ENCODE measurements around the gene WARS2. TPM values are rescaled to one million over a fixed set of nuclear protein-coding genes. Genes with fewer than 3 reads are reported as not detected.
"Not testable (repeated sequence)": the region's sequence is repeated elsewhere in the genome, so short reads cannot be mapped to it uniquely, and the experiment has no call there.

WARS2 gene
- polyA plus RNA-seq, 3 donors from 2014 or later = 6.5 to 10.6 (median 9.5) TPM

GRCh38 chr1:119156761-119157160 lies 16.3 kb upstream of the WARS2 start:
- H3K4me3 Mint-ChIP-seq = not testable (repeated sequence)

GRCh38 chr1:119155069-119155468 lies 14.6 kb upstream of the WARS2 start:
- H3K36me3 Mint-ChIP-seq = peaks cover 29 to 63% (median 63%) of the 10 kb centered on the region in 3 donors
- H3K27me3 Mint-ChIP-seq (ENCODE audit: low read depth in 3 of 3); H3K9me3 Mint-ChIP-seq; DNase-seq; H3K4me1 Mint-ChIP-seq; H3K27ac Mint-ChIP-seq; H3K4me3 Mint-ChIP-seq: not testable (repeated sequence)

More at GRCh38 chr1:119156761-119157160, 16.3 kb upstream of the WARS2 start:
- H3K27me3 Mint-ChIP-seq (ENCODE audit: low read depth in 3 of 3); DNase-seq; H3K27ac Mint-ChIP-seq; H3K4me1 Mint-ChIP-seq; H3K9me3 Mint-ChIP-seq: not testable (repeated sequence)
- H3K36me3 Mint-ChIP-seq = peaks cover 34 to 68% (median 59%) of the 10 kb centered on the region in 3 donors

GRCh38 chr1:119150150-119150549 lies 9.7 kb upstream of the WARS2 start:
- DNase-seq = no peak
- peaks cover 1 to 2% of the 10 kb centered on the region in 2 donors for H3K4me1 Mint-ChIP-seq
- no peaks in the 10 kb centered on the region for H3K27me3 Mint-ChIP-seq (ENCODE audit: low read depth in 3 of 3)
- peaks cover 0 to 3% (median 0%) of the 10 kb centered on the region in 6 donors for H3K9me3 Mint-ChIP-seq
- H3K27ac Mint-ChIP-seq = no peak overlapping the region
- H3K4me3 Mint-ChIP-seq = no peak overlapping the region
- peaks cover 8 to 30% (median 22%) of the 10 kb centered on the region in 3 donors for H3K36me3 Mint-ChIP-seq

- peaks cover 7 to 22% (median 8%) of the 10 kb centered on the region in 3 donors for H3K36me3 Mint-ChIP-seq
- no peak for DNase-seq
- no peak overlapping the region for H3K4me3 Mint-ChIP-seq
- H3K27ac Mint-ChIP-seq = no peak overlapping the region
- H3K27me3 Mint-ChIP-seq (ENCODE audit: low read depth in 3 of 3) = no peaks in the 10 kb centered on the region
- H3K4me1 Mint-ChIP-seq = peaks cover 0 to 11% of the 10 kb centered on the region in 2 donors
- H3K9me3 Mint-ChIP-seq = no peaks in the 10 kb centered on the region
These were observed 7.2 kb upstream of the WARS2 start for GRCh38 chr1:119147661-119148090.

- Mint-ChIP-seq H3K27me3 (ENCODE audit: low read depth in 3 of 3) (peaks cover 0 to 2% (median 0%) of the 10 kb centered on the region in 3 donors), H3K4me3 (no peak overlapping the region), H3K36me3 (peaks cover 7 to 19% (median 8%) of the 10 kb centered on the region in 3 donors), H3K9me3 (no peaks in the 10 kb centered on the region), H3K27ac (peak overlapping the region in 2 of 6 donors; percentile 7 to 55), H3K4me1 (peaks cover 3 to 23% of the 10 kb centered on the region in 2 donors)
- DNase-seq = no peak
These were observed 6.0 kb upstream of the WARS2 start for GRCh38 chr1:119146466-119146865.

- DNase-seq = no peak
- Mint-ChIP-seq H3K27ac (no peak overlapping the region), H3K9me3 (no peaks in the 10 kb centered on the region), H3K27me3 (ENCODE audit: low read depth in 3 of 3) (peaks cover 0 to 2% (median 0%) of the 10 kb centered on the region in 3 donors), H3K4me3 (no peak overlapping the region), H3K4me1 (peaks cover 11 to 31% of the 10 kb centered on the region in 2 donors), H3K36me3 (peaks cover 3 to 10% (median 3%) of the 10 kb centered on the region in 3 donors)
These were observed 4.4 kb upstream of the WARS2 start for GRCh38 chr1:119144813-119145212.

- H3K36me3 Mint-ChIP-seq = peaks cover 3 to 10% (median 3%) of the 10 kb centered on the region in 3 donors
- DNase-seq = no peak
These were observed 3.3 kb upstream of the WARS2 start for GRCh38 chr1:119143706-119144105.

GRCh38 chr1:119141660-119142059 lies 1.2 kb upstream of the WARS2 start:
- Mint-ChIP-seq H3K27ac (no peak overlapping the region), H3K36me3 (peaks cover 0 to 3% (median 0%) of the 10 kb centered on the region in 3 donors), H3K9me3 (no peaks in the 10 kb centered on the region), H3K4me3 (peak overlapping the region in 1 of 5 donors; percentile 4), H3K4me1 (peaks cover 11 to 31% of the 10 kb centered on the region in 2 donors), H3K27me3 (ENCODE audit: low read depth in 3 of 3) (peaks cover 0 to 2% (median 0%) of the 10 kb centered on the region in 3 donors)
- no peak for DNase-seq

More at GRCh38 chr1:119143706-119144105, 3.3 kb upstream of the WARS2 start:
- peaks cover 0 to 2% (median 0%) of the 10 kb centered on the region in 3 donors for H3K27me3 Mint-ChIP-seq (ENCODE audit: low read depth in 3 of 3)
- peaks cover 11 to 31% of the 10 kb centered on the region in 2 donors for H3K4me1 Mint-ChIP-seq
- no peak overlapping the region for H3K27ac Mint-ChIP-seq
- H3K9me3 Mint-ChIP-seq = no peaks in the 10 kb centered on the region
- no peak overlapping the region for H3K4me3 Mint-ChIP-seq

- Mint-ChIP-seq H3K4me1 (peaks cover 11 to 31% of the 10 kb centered on the region in 2 donors), H3K4me3 (no peak overlapping the region), H3K27ac (no peak overlapping the region), H3K27me3 (ENCODE audit: low read depth in 3 of 3) (peaks cover 0 to 2% (median 0%) of the 10 kb centered on the region in 3 donors), H3K9me3 (no peaks in the 10 kb centered on the region), H3K36me3 (peaks cover 0 to 3% (median 0%) of the 10 kb centered on the region in 3 donors)
- no peak for DNase-seq
These were observed 569 bp upstream of the WARS2 start for GRCh38 chr1:119141020-119141424.

- Mint-ChIP-seq H3K4me1 (peaks cover 11 to 27% of the 10 kb centered on the region in 2 donors), H3K4me3 (no peak overlapping the region), H3K27ac (no peak overlapping the region), H3K9me3 (no peaks in the 10 kb centered on the region), H3K36me3 (no peaks in the 10 kb centered on the region), H3K27me3 (ENCODE audit: low read depth in 3 of 3) (peaks cover 0 to 2% (median 0%) of the 10 kb centered on the region in 3 donors)
- no peak for DNase-seq
These were observed 636 bp downstream of the WARS2 start for GRCh38 chr1:119139857-119140176.

- H3K27me3 Mint-ChIP-seq (ENCODE audit: low read depth in 3 of 3) = peaks cover 0 to 2% (median 0%) of the 10 kb centered on the region in 3 donors
- H3K4me1 Mint-ChIP-seq = peaks cover 11 to 26% of the 10 kb centered on the region in 2 donors
- no peak overlapping the region for H3K4me3 Mint-ChIP-seq
- no peak overlapping the region for H3K27ac Mint-ChIP-seq
- H3K9me3 Mint-ChIP-seq = no peaks in the 10 kb centered on the region
- peak; percentile 80 to 84 (median 83) for DNase-seq
- peaks cover 0 to 1% (median 0%) of the 10 kb centered on the region in 3 donors for H3K36me3 Mint-ChIP-seq
These were observed 1.1 kb downstream of the WARS2 start for GRCh38 chr1:119139403-119139802.

GRCh38 chr1:119136401-119136800 lies 4.1 kb downstream of the WARS2 start:
- Mint-ChIP-seq H3K27me3 (ENCODE audit: low read depth in 3 of 3) (peaks cover 0 to 2% (median 0%) of the 10 kb centered on the region in 3 donors), H3K27ac (no peak overlapping the region), H3K36me3 (peaks cover 0 to 6% (median 0%) of the 10 kb centered on the region in 3 donors), H3K4me1 (peaks cover 7 to 8% of the 10 kb centered on the region in 2 donors), H3K9me3 (no peaks in the 10 kb centered on the region), H3K4me3 (no peak overlapping the region)
- no peak for DNase-seq

GRCh38 chr1:119133987-119134386 lies 6.5 kb downstream of the WARS2 start:
- H3K36me3 Mint-ChIP-seq = peaks cover 3 to 11% (median 8%) of the 10 kb centered on the region in 3 donors
- DNase-seq = no peak
- H3K27me3 Mint-ChIP-seq (ENCODE audit: low read depth in 3 of 3) = peaks cover 0 to 2% (median 0%) of the 10 kb centered on the region in 3 donors
- no peaks in the 10 kb centered on the region for H3K4me1 Mint-ChIP-seq
- H3K27ac Mint-ChIP-seq = peak overlapping the region in 1 of 6 donors; percentile 2
- H3K4me3 Mint-ChIP-seq = no peak overlapping the region
- peaks cover 0 to 1% (median 0%) of the 10 kb centered on the region in 6 donors for H3K9me3 Mint-ChIP-seq

- H3K36me3 Mint-ChIP-seq = peaks cover 7 to 16% (median 9%) of the 10 kb centered on the region in 3 donors
These were observed 8.3 kb downstream of the WARS2 start for GRCh38 chr1:119132179-119132578.

GRCh38 chr1:119125874-119126273 lies 14.6 kb downstream of the WARS2 start:
- Mint-ChIP-seq H3K9me3 (no peaks in the 10 kb centered on the region), H3K27me3 (ENCODE audit: low read depth in 3 of 3) (no peaks in the 10 kb centered on the region), H3K4me1 (peaks cover 4 to 20% of the 10 kb centered on the region in 2 donors), H3K36me3 (peaks cover 12 to 24% (median 20%) of the 10 kb centered on the region in 3 donors), H3K4me3 (no peak overlapping the region), H3K27ac (no peak overlapping the region)
- no peak for DNase-seq

More at GRCh38 chr1:119132179-119132578, 8.3 kb downstream of the WARS2 start:
- Mint-ChIP-seq H3K27me3 (ENCODE audit: low read depth in 3 of 3) (peaks cover 0 to 2% (median 0%) of the 10 kb centered on the region in 3 donors), H3K4me1 (no peaks in the 10 kb centered on the region), H3K27ac (no peak overlapping the region), H3K4me3 (no peak overlapping the region), H3K9me3 (peaks cover 0 to 1% (median 0%) of the 10 kb centered on the region in 6 donors)
- DNase-seq = no peak
